HG02885 (cell line): Measurements from ENCODE around the gene ARHGAP8.
"Not testable (repeated sequence)": the region's sequence is repeated elsewhere in the genome, so short reads cannot be mapped to it uniquely, and the experiment has no call there.

Experiments
- ATAC-seq: cut with Tn5 transposase; IDR thresholded peaks from one replicate; pipeline ENCODE4 v1.9.1; 2021; ENCODE audit warnings: mild to moderate bottlenecking; ENCODE audit not compliant: unreplicated experiment, poor library complexity

ARHGAP8 gene

GRCh38 chr22:44847380-44847779 is 95.0 kb downstream of the ARHGAP8 start:
- ATAC-seq, result no peak

- no peak for ATAC-seq
Observed at GRCh38 chr22:44847892-44848291, 95.5 kb downstream of the ARHGAP8 start.

- ATAC-seq, result no peak
Observed at GRCh38 chr22:44848296-44848741, 95.9 kb downstream of the ARHGAP8 start.

GRCh38 chr22:44848791-44849420 is 96.5 kb downstream of the ARHGAP8 start:
- no peak for ATAC-seq

GRCh38 chr22:44850946-44851345 is 98.6 kb downstream of the ARHGAP8 start:
- ATAC-seq, result no peak

GRCh38 chr22:44854641-44855040 is 102.3 kb downstream of the ARHGAP8 start:
- ATAC-seq, result not testable (repeated sequence)

- ATAC-seq, result no peak
Observed at GRCh38 chr22:44855855-44856254, 103.5 kb downstream of the ARHGAP8 start.

- ATAC-seq, result not testable (repeated sequence)
Observed at GRCh38 chr22:44858819-44859218, 106.4 kb downstream of the ARHGAP8 start.

- no peak for ATAC-seq
Observed at GRCh38 chr22:44859641-44860040, 107.3 kb downstream of the ARHGAP8 start.

- ATAC-seq, result no peak
Observed at GRCh38 chr22:44860311-44860710, 107.9 kb downstream of the ARHGAP8 start.

GRCh38 chr22:44861245-44861644 is 108.9 kb downstream of the ARHGAP8 start:
- ATAC-seq, result no peak

GRCh38 chr22:44862281-44862680 is 109.9 kb downstream of the ARHGAP8 start:
- no peak for ATAC-seq

GRCh38 chr22:44862981-44863860 is 110.8 kb downstream of the ARHGAP8 start:
- no peak for ATAC-seq

- ATAC-seq, result no peak
Observed at GRCh38 chr22:44865193-44866057, 113.0 kb downstream of the ARHGAP8 start.

- no peak for ATAC-seq
Observed at GRCh38 chr22:44869196-44869595, 116.8 kb downstream of the ARHGAP8 start.

- no peak for ATAC-seq
Observed at GRCh38 chr22:44870021-44870420, 117.6 kb downstream of the ARHGAP8 start.

GRCh38 chr22:44871782-44872181 is 119.4 kb downstream of the ARHGAP8 start:
- ATAC-seq, result no peak

GRCh38 chr22:44876921-44877320 is 124.5 kb downstream of the ARHGAP8 start:
- ATAC-seq, result no peak

GRCh38 chr22:44878483-44879300 is 126.3 kb downstream of the ARHGAP8 start:
- ATAC-seq, result no peak

- no peak for ATAC-seq
Observed at GRCh38 chr22:44879301-44879680, 126.9 kb downstream of the ARHGAP8 start.
